ENCODE data around the gene RET.

Gene RET

DNA sequence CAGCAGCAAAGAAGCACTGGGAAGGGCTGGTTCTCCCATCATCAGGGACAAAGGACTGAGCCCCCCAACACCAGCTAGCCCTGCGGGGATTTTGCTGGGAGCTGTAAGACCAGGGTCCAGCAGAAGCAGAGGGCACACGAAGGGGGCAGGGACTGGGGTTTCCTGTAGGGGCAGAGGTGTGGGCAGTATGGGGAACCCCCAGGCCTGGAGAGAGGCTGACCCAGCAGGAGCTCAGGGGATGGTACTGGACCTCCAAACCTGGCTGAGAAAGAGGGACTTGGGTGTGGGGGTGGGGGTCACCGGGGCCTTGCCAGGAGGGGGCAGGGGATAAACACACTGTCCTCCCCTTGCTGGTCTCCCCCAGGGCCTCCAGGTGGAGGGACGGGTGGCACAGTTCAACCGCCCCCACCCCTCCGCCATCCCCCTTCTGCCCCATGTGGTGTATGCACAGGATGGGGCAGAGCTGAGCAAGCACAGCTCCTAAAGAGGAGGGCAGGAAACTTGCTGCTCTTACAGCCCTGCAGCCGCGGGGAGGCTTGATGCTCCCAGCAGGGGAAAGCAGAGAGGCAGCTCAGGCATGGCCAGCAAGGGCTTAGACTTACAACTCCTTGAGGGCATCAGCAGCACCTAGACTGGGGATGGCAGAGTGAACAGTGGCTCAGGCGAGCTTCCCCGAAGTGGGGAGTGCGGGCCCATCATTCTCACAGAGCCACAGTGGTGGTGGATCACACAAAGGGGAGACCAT, 12.4 kb upstream of the RET start:
- no peak for DNase-seq

- DNase-seq, result no peak
Observed at GRCh38 chr10:43065234-43065633, 11.6 kb upstream of the RET start.

DNA sequence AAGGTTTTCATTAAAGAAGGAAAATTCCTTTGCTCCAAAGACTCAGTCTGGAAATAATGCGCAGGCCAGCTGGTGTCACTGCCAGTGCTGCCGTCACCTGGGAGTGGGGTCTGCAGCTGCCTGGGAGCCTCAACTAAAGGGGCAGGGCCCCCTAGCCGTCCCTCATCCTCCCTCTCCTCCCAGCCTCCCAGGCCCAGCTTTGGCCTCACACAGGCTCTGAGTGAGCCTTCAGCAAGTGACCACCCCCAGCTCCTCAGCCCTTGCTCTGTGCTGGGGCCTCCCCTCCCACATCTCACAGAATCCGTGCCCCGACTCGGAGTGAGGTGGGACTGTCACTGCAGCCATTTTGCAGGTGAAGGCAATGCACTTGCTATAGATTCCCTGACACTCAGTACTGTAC, 11.1 kb upstream of the RET start:
- DNase-seq, result no peak

- DNase-seq, result no peak
Observed at GRCh38 chr10:43066481-43066880, 10.4 kb upstream of the RET start.

DNA sequence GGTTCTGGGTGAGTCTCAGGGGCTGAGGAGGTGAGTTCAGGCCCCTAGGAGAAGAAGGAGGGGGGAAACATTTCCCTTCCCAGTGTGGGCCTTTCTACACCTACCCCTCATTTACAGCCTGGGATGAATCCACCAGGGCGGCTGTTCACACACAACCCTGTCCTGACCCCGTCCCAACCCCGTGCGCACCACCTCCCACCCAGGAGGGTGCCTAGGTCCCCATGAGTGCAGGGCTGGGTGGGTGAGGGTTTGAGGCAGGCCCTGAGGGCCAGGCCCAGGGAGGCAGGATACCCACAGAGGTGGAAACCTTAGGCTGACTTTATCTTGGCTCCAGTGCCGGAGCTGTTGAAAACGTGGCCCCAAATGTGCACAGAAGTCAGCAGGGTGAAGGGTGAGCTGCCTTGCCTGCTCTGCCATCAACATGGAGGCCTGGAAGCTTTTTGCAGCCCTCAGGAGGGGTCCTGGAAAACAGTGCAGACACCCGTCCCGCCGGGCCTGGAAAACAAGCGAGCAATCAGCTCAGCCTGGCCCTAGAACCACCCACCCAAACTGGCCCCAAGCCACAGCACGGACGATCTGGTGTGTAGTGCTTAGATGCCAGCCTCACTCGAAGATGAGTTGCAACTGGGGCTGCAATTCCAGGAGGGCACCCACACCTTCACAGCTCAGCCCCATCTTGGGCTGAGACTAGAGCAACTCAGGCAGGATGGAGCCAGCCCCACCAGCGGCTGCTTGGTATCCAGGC, 9.3 kb upstream of the RET start:
- no peak for DNase-seq

GRCh38 chr10:43068136-43068395, 8.8 kb upstream of the RET start:
- DNase-seq, result no peak

- DNase-seq, result no peak
Observed at GRCh38 chr10:43068471-43069210, 8.2 kb upstream of the RET start.

- no peak for DNase-seq
Observed at GRCh38 chr10:43069211-43069515, 7.7 kb upstream of the RET start.

DNA sequence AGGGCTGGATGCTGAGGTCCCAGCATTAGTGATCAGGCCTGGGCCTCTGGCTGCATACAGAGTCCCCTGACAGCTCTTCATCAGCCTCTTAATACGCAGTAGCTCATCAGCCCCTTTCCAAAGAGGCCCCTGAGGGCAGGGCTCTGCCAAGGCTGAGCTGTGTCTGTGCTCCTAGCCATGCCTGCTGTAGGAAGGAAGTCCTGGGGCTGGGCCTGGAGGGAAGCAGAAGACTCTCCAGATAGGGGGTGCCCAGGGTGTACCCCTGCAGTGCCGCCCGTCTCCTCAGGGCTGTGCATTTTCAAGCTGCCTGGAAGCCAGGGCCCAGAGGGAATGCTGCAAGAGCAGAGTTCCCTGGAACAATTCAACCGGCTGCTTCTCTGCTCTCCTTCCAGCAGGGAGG, 7.3 kb upstream of the RET start:
- DNase-seq, result no peak

DNA sequence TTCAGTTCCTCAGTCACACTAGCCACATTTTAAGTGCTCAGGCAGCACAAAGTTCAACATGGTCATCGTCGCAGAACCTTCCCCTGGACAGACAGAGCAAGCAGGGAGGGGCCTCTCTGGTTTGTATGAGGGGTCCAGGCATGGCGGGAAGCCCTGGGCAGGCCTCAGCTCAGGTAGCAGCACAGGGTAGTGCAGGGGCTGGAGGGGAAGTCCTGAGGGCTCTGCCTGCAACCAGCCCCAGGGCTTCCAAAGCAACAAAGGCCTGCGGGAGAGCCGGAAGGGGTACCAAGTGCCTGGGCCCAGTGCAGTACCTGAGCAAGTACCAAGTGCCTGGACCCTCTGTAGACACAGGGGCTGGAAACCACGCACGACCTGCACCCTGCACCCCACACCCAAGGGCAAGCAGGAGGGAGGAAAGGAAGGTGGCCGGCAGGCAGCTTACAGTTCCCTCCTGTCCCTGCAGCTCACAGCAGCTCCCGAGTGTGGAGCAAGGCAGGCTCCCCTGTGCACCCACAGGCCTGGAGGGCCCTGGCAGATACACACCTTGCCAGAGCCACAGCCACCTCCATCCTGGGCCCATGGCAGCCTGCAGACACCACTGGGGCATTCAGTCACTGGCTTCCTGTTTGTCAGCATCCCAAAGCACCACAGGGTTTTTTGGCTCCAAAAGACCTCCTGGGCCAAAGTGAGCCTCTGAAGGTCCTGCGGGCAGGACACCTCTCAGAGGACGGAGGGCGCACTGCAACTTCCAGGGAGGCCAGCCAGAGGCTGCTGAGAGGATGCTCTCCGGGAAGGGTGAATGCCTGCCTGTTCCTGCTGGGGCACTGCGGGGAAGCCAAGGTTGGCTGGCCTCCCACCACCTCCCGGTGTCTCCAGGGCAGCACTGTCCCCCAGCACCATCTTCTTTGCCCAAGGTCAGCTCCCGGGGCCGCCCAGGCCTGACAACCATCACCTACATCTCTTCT, 6.5 kb upstream of the RET start:
- no peak for DNase-seq

GRCh38 chr10:43071865-43072650, 4.8 kb upstream of the RET start:
- no peak for DNase-seq

DNA sequence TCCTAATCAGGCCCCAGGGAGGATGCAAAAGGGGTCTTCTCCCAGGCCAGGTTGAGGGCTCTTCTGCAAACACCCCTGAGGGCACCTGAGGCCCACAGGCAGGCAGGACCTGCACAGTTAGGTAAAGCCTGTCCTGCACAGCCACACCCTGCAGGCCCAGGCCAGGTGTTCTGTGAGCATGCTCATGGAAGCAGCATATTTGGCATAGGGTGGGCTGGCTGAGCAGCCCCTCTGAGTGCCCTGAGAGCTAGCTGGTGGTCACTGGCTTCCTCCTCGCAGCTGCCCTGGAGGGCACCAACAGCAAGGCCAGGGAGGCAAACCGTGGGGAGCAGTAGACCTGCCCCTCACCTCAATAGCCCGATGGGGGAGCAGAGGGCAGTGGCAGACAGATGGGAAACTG, 3.7 kb upstream of the RET start:
- DNase-seq, result no peak

DNA sequence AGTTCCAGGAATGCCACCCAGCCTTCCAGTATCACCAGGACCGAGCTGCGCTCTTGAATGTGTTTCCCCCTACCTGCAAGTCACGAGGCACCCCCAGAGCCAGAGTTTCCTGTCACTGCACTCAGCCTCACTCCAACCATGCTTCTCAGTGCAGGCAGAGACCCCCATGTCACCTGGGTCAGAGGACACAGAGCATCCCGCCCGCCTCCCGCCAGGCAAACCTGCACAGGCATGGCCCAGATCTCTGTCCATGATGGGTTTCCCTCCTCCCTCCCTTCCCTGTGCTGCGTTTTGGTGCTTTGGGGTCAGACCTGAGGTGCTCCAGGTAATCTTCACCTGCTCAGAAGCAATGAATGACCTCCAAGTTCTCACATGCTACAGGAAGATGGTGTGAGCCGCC, 3.1 kb upstream of the RET start:
- DNase-seq, result no peak

DNA sequence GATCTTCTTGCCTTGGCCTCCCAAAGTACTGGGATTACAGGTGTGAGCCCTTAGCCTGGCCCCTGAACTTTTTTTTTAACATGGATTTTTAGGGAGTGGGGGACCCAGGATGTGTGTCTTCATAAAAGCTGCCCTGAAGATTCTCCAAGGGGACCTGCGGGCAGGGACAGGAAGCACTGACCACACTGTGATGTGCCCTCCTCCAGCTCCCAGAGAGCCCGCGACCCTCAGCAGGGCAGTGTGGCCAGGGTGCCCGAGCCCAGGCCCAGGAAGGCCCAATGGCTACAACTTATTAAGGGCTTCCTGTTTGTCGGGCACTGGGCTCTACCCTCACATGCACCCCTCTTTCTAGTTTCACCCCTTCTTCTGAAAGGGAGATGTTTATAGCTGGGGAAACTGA, 2.5 kb upstream of the RET start:
- no peak for DNase-seq

- DNase-seq, result no peak
Observed at GRCh38 chr10:43074827-43075611, 1.9 kb upstream of the RET start.

GRCh38 chr10:43075612-43076003, 1.3 kb upstream of the RET start:
- no peak for DNase-seq

DNA sequence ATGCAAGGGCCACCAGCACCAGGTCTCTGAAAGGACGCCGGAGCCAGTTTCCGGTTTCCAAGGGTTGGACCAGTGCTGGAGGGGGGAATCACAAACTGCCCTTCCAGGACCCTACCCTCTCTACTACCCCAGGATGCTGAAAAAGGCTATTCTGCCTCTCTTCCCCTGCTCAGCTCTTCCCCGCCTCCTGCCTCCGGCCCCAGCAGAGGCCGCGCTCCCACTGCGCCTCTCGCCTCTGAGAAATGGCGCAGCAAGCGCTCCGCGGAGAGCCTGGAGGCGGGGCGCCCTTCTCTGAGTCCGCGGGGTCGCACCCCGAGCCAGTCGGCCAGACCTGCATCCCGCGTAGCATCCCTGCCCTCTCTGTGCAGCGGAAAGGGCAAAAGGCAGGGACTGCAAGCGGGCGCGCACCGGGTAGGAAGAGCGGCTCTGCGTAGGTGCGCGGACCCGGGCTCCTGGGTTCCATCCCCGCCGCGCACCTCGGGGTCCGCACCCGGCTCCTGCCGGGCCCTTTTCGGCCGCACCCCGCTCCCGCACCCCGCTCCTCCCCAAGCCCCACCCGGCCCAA, 476 bp upstream of the RET start:
- DNase-seq, result no peak

- no peak for DNase-seq
Observed at GRCh38 chr10:43077421-43078171, 727 bp downstream of the RET start.

GRCh38 chr10:43078175-43078985, 1.5 kb downstream of the RET start:
- no peak for DNase-seq

DNA sequence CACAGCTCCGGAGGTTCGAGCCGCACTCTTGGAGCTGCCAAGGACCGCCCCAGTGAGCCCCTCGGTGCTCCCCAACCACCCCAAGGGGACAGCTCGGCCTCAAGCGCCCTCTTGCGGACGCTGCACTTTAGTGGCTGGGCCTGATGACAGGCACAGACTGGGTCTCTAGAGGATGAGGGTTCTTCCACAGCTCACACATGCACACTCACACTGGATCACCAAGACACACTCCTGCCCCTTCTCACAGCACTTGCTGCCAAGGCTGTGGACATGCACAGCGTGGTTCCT, 2.1 kb downstream of the RET start:
- no peak for DNase-seq

Data from NCI-H2171 treated with DMSO at 0.1 percent for 48 hours (cell line).